Left cardiac atrium (tissue), 4 donors: ENCODE measurements around the gene MARK4. TPM values are rescaled to one million over a fixed set of nuclear protein-coding genes. Genes with fewer than 3 reads are reported as not detected.

Source experiments
- ATAC-seq, 2 donors: fragments of 200-7000 bp; cut with Tn5 transposase; one replicate each; pipeline ENCODE4 v1.9.1; 2020; ENCODE audit warnings: mild to moderate bottlenecking in 2 of 2, moderate library complexity in 2 of 2
- DNase-seq: peaks from one replicate; pipeline ENCODE4 v3.0.0-alpha.2; 2020
- intact Hi-C, 2 donors: fragments of 100-400 bp; cut with DNase I; formaldehyde crosslinking; loops; one replicate each; pipeline versions ENCODE4 v1.14.1 to v1.15.1; 2022 to 2023
- total RNA-seq, 2 donors: library from RNA; stranded (reverse); fragmentation: NEBNext Ultra II Directional; extraction: Animal tissue kit (Norgen Biotek cat#: 25700); gene quantifications; one replicate each; pipeline ENCODE4 v1.2.1, GENCODE V29; 2021
- donor health status: DM: no; HTN: yes; CAD: no.
- donor health status: DM: no; HTN: yes; CAD: no; lungs with severe emphysema.
- donor health status: DM: yes; HTN: yes; CAD: no.
- donor health status: Dilated cardiomyopathy.

The MARK4 gene
- total RNA-seq, 2 donors from 2014 or later: 30.2 to 38.8 TPM

DNA sequence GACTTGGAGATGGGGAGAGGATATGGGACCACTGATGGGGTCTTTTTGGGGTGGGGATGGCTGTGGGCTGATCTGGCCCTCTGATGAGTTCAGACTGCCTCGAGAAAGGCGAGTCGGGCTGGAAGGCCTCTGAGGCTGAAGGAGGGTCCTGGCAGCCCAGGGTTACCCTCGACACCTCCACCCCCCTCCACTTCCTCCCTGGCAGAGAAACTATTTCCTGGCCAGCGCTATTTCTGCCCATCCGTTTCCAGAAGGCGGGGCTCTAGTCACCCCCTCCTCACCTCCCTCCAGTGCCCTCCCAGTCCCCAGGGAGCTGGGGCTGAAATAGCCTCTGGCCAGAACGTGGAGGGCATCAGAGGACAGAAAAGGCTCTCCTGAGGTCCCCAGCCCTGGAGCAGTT lies 15.6 kb upstream of the MARK4 start:
- intact Hi-C loops: no loop called here
- DNase-seq (peak; percentile 53), ATAC-seq (peak in 1 of 2 donors; percentile 43)

DNA sequence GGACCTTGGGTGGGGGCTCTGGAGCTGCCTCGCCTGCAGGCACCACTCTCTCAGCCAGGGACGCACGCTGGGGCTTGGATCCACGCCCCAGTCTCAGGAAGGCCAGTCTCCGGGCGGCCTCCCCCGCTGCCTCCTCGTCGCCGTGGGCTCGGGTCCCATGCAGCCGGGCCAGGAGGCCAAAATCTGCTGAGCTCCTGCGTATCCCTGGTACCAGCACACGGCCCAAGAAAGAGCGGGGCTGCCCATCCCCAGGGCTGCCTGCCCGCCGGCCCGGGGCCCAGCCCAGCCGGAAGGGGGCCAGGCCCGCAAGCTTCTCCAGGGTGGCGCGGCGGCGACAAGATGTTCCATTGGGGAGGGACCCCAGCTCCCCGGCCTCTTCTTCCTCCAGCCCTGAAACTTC lies 12.5 kb upstream of the MARK4 start:
- intact Hi-C loops: no loop called here
- ATAC-seq: no peak
- no peak for DNase-seq

DNA sequence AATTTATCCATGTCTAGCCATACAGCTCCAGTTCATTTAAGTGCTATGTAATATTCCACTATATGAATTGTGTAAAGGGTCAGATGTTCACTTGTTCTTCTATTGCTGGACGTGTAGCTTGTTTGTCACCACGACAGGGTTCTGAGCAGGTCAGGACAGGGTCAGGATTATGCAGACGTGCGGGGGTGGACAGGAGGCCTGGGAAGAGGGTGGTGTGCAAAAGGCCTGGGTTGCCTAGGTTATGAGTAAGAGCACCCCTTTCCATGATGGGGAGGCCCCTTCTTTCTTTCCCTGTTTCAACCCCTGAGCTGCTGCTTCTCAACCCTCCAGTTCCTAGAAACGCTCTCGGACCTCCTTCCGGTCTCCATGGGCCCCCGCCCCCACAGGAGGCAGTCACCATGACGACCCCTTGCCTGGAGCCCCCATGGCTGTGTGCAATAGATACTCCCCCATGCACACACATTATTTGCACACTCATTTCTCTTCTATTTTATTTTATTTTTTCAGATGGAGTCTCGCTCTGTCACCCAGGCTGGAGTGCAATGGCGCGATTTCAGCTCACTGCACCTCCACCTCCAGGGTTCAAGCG lies 7.8 kb upstream of the MARK4 start:
- intact Hi-C loops: loop anchor here in 1 of 2 donors (10.0 kb wide), 1 partner anchor 92 kb away; no protein-coding TSS in a partner anchor
- ATAC-seq (no peak), DNase-seq (no peak)

DNA sequence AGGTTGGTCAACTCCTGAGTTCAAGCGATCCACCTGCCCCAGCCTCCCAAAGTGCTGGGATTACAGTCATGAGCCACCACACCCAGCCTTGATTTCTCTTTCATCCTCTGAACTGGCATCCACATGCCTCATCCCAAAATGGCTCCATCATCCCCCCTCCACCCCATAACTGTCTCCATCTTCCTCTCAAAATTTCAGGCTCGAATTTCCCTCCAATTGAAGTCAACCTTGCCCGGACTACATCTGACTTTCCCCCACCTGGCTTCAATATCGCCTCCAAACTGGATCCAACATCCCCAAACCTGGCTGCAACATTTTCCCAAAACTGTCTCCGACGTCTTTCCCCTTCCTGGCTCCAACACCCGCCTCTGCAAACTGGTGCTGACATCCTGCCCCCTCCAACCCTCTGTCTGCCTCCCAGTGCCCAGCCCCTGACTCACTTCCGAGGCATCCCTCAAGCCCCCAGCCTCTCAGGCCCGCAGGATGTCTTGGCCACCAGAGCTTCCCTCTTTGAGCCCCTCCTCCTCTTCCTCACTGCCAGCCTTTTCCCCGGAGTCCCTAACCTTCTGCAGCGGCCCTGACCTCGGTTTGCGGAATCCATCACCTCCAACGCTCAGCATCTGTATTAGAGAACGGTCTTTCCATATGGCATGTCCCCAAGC lies 6.8 kb upstream of the MARK4 start:
- DNase-seq (no peak), ATAC-seq (no peak)
- intact Hi-C loops: loop anchor here in 1 of 2 donors (10.0 kb wide), 1 partner anchor 91 kb away; no protein-coding TSS in a partner anchor

DNA sequence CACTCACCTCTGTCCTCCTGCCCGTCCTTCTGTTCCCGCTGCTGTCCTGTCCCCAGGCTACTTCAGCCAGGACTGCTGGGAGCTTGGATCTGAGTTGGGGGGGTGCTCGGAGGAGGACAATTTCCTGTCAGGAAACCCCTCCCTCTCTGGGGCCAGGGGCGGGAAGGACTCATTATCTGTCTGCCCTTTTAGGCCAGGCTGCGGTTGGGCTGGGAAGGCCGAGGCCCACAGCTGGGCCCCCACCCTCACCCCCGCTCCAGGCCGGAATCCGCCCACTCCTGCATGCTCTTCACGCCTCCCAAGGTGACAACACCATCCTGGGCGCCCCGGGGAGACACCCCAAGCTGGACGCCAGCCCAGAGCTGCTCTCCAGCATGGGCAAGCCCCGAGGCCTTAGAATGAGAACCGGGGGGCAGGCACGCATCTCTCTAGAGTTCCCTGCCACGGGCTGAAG lies 5.7 kb upstream of the MARK4 start, which contains the start of gene EXOC3L2:
Gene EXOC3L2, minus strand, starts transcription at position 74 of the 454 bp plus-strand sequence. CDS start 6,362 bp downstream, outside the sequence.
- peak; percentile 25 to 70 for ATAC-seq
- intact Hi-C loops: loop anchor here in 1 of 2 donors (10.0 kb wide), 1 partner anchor 89 kb away; no protein-coding TSS in a partner anchor
- DNase-seq: peak; percentile 73

DNA sequence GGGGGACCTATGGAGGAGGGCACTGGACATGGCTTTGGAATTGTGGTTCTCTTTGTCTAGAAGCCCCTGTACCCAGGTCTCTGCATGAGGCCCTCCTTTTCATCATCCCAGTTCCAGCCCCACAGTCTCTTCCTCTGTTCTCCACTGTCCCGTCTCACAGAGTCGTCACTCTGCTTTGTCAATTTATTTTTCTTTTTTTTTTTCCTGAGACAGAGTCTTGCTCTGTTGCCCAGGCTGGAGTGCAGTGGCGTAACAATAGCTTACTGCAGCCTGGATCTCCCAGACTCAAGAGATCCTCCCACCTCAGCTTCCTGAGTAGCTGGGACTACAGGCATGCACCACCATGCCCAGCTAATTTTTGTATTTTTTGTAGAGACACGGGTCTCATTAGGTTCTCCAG lies 5.2 kb upstream of the MARK4 start:
- DNase-seq (no peak), ATAC-seq (no peak)
- intact Hi-C loops: loop anchor here in 1 of 2 donors (10.0 kb wide), 1 partner anchor 89 kb away; no protein-coding TSS in a partner anchor

DNA sequence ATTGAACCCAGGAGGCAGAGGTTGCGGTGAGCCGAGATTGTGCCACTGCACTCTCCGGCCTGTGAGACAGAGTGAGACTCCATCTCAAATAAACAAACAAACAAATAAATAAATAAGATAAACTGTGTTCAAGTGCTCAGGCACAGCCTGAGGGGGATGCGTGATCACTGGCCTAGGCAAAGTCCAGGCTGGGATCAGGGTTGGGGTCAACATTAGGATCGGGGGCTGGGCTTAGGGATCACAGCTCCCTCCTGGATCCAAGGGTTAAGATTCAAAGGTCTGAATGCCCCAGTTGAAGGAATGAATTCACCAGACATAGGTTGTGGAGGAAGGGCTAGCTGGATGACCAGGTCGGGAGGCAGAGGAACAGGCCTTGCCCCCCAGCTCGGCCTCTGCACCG lies 3.9 kb upstream of the MARK4 start:
- ATAC-seq: no peak
- no peak for DNase-seq
- intact Hi-C loops: loop anchor here in 1 of 2 donors (10.0 kb wide), 1 partner anchor 88 kb away; no protein-coding TSS in a partner anchor

DNA sequence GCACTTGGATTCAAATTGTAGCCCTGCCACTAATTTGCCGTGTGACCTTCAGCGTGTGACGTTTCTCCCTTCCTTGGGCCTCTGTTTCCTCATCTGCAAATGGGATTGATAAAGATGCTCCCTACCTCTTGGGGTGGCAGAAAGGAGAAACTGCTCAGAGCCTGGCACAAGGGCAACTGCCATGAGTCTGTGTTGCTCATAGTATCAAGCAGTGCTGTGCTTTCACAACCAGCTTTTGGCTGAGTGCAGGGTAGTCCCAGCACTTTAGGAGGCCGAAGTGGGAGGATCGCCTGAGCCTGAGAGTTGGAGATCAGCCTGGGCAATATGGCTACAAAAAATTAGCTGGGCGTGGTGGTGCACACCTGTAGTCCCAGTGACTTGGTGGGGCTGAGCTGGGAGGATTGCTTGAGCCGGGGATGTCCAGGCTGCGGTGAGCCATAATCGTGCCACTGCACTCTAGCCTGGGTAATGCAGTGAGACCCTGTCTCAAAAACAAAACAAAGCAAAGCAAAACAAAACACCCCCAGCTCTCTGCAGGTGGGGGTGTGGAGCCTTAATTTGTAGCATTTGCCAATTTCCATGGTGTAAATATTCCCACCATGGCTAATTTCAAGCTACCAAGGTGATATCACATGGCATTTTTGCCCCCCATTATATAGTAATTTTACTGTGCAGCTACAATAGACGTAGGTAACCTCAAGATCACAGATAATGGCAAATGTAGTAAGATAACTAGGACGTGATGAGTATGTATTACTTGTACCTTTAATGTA lies 1.6 kb upstream of the MARK4 start:
- intact Hi-C loops: loop anchor here in 1 of 2 donors (10.0 kb wide), 1 partner anchor 85 kb away; no protein-coding TSS in a partner anchor

DNA sequence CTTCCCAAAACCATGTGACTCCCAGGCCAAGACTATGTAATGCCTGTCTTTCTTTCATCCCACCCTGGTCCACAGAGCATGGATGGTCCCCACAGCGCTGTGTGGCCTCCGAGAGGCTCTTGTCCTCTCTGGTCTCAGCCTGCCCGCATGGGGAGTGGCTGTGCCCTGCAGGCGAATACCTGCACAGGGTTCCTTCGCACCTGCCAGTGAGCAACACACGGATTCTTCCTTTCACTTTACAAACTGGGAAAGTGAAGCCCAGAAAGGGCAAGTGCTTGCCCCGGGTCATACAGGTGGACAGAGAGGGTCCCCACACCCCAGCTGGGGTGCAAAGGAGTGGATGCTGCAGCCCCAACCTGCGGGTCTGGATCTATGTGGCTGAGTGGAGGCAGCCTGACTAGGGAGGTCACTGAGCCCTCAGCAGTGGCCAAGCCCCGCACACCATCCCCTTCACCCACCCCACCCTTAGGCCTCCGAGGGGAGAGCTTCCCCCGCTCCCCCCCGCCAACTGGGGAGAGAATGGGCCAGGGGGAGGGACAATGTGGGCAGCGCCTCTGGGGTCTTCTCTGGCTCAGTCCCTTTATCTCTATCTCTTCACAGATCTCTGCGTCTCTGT lies 747 bp upstream of the MARK4 start:
- intact Hi-C loops: no loop called here
- ATAC-seq (peak in 1 of 2 donors; percentile 8), DNase-seq (no peak)

More for the DNA sequence above, 1.6 kb upstream of the MARK4 start:
- DNase-seq: no peak
- ATAC-seq: no peak

DNA sequence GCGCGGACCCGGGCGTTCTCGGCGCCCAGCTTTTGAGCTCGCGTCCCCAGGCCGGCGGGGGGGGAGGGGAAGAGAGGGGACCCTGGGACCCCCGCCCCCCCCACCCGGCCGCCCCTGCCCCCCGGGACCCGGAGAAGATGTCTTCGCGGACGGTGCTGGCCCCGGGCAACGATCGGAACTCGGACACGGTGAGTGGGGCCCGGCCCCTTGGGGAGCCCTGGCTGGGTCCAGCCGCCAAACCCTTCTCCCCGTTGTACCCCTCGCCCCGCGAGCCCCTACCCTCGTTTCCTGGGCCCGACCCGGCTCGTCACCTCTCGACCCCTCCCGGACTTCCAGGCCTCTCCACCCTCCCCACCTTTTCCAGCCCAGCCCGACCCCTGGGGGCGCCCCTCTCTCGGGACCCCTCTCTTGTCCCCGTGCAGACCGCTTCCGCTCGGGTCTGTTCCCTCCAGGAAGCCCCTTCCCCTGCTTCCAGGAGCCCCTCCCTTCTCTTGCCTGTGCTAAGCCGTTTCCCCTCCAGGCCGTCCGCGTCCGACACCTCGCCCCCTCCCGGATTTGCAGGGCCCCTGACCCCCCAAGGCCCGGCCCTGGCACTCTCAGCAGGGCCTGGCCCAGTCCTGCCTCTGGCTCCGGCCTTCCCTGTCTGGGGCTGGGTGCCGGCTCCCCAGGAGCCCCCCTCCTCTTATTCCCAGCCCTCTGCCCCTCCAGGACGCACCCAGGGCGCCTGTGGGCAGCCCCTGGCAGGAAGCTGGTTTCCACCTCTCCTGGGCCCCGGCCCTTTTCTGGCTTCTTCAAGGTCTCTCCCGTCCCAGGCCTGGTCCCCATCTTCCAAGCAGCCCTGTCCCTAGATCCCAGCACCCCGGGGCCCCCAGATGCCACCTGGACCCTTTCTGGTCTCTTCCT lies 632 bp downstream of the MARK4 start:
- peak; percentile 18 to 53 for ATAC-seq
- DNase-seq: no peak
- intact Hi-C loops: no loop called here

DNA sequence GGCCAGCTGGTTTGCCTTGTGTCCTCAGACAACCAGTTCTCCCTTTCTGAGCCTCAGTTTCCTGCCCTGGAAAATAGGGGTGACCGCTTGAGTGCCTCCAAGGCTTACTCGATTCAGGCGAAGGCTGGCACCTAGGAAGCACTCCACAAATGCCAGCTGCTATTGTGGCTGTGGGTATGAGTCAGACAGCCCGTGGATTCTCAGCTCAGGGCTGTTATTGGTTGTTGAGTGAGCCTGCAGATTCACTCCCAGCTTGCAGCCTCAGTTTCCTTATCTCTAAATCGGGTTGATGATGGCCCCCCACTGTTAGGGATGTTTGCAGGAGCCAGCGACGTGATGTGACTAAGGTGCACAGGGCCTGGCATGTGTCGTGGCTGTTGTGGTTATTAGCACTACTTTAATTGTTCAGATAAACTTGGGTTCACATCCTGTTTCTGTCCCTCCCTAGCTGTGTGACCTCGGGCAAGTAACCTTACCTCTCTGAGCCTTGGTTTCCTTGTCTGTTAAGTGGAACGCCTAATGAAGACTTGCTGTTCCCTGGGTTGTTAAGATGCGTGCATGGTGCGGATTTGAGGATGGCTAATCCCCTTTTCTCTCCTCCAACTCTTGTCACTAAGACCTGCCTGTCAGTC lies 2.4 kb downstream of the MARK4 start:
- ATAC-seq (no peak), DNase-seq (no peak)
- intact Hi-C loops: no loop called here

DNA sequence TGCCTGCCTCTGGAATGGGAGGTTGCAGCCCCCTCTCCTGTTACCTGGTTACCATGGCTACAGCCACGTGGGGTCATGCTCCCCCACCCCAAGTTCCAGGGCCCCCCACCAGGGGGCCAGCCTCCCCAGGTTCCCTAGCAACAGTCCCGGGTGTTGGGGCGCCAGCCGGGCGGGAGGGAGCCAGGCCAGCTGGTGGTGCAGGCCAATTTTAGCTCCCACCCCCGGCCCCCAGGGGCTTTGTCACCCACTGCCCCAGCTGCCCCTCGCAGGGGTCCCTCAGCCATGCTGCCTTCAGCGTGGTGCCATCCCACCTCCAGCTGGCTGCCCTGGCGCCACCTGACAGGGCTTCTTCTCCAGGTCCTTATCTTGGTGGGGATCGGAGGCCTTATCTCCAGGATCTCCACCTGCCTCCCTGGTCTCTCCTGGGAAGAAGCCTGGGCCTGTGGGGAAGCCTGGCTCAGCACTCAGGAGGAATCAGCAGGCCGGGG lies 3.0 kb downstream of the MARK4 start:
- DNase-seq (no peak), ATAC-seq (no peak)
- intact Hi-C loops: no loop called here

DNA sequence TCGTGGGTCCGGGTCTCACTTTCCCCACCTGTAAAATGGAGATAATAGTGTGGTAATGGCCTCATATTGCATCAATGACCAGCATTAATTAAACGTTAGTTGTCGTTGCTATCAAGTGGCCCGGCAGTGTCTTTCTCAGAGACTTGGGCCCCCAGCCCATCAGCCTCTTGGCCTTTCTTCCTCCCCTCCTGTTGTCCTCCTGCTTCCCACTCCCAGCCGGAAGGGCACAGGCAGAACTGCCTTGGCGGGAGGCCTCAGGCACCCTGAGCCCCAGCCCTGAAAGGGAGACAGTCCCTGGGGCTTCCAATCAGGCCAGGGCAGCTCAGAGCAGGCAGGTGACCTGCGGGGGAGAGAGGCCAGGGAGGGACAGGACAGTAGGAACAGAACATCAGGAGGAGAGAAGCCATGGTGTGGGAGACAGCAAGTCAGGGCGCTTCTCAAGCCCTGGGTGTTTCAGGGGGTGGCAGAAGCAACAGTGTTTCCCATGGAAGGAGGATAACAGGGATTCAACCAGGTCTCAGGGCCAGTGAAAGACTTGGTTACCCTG lies 4.6 kb downstream of the MARK4 start:
- ATAC-seq (no peak), DNase-seq (no peak)
- intact Hi-C loops: no loop called here

DNA sequence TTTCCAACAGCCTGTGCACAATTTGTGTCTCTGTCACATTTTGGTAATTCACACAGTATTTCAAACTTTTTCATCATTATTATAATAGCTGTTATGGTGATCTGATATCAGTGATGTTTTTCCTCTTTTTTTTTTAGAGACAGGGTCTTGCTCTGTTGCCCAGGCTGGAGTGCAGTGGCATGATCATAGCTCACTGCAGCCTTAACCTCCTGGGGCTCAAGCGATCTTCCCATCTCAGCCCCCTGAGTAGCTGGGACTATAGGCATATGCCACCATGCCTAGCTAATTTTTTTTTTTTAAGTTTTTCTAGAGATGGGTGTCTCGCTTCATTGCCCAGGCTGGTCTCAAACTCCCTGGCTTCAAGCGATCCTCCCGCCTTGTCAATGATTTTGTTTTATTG lies 5.8 kb downstream of the MARK4 start:
- intact Hi-C loops: no loop called here
- ATAC-seq: no peak
- no peak for DNase-seq

DNA sequence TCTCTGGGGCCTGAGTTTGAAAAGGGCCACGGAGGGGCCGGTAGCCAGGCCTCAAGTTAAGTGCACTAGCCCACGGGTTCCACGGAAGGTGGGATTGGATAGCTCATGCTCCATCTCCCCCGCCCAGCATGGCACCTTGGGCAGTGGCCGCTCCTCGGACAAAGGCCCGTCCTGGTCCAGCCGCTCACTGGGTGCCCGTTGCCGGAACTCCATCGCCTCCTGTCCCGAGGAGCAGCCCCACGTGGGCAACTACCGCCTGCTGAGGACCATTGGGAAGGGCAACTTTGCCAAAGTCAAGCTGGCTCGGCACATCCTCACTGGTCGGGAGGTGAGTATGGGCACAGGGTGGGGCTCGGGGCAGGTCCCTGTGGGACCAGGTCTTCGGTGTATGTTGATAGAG lies 7.8 kb downstream of the MARK4 start:
- ATAC-seq (no peak), DNase-seq (no peak)
- intact Hi-C loops: no loop called here

DNA sequence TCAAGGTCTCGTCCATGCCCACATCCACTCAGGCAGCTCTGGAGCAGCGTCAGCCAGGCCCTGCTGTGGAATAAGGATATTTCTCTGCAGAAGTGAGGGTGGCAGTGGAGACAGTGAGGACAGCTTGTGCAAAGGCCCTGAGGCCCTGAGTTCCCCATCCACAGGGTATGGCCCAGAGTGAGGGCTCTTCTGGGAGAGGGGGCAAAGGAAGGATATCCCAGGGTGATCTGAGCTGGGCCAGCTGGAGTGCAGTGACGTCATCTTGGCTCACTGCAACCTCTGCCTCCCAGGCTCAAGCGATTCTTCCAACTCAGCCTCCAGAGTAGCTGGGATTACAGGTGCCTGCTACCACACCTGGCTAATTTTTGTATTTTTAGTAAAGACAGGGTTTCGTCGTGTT lies 11.5 kb downstream of the MARK4 start:
- intact Hi-C loops: no loop called here
- ATAC-seq: no peak
- no peak for DNase-seq

DNA sequence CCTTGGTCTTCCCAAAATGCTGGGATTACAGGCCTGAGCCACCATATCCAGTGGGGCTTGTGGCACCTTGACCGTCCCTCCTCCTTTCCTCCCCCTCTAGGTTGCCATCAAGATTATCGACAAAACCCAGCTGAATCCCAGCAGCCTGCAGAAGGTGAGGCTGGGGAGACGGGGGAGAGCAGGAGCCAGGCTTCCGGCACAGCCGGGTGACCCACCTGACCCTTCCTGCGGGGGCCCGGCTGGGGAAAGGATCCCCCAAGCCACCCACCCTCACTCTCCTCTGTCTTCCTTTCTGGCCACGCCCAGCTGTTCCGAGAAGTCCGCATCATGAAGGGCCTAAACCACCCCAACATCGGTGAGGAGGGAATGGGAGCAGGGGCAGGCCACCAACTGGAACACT lies 11.9 kb downstream of the MARK4 start:
- no peak for DNase-seq
- ATAC-seq: no peak
- intact Hi-C loops: no loop called here
